Activated B cell treated with CpG ODN at 0.5 μM for 24 hours (primary cell): ENCODE data around the gene CT47A1. TPM values are rescaled to one million over a fixed set of nuclear protein-coding genes. Genes with fewer than 3 reads are reported as not detected.

Experiments used
- ATAC-seq: fragments of 200-7000 bp; cut with Tn5 transposase; one replicate; pipeline ENCODE4 v1.10.0; 2021; ENCODE audit warnings: low read depth, mild to moderate bottlenecking, moderate library complexity
- CTCF ChIA-PET: fragments of 350-600 bp; sonication (Branson Sonifier 250); formaldehyde crosslinking; loops from one replicate; lab custom pipeline; 2021; ENCODE audit warnings: antibody characterized with exemption; lab: Charles Lee
- POLR2A ChIA-PET: fragments of 350-600 bp; sonication (Branson Sonifier 250); formaldehyde crosslinking; loops from one replicate; lab custom pipeline; 2021; ENCODE audit warnings: antibody characterized with exemption; lab: Charles Lee
- DNase-seq: peaks from one replicate; pipeline ENCODE4 v3.0.0; 2022
- H3K27ac Mint-ChIP-seq: one replicate; pipeline ENCODE4 v1.8.0; 2020; ENCODE audit warnings: mixed read lengths
- H3K27me3 Mint-ChIP-seq: one replicate; pipeline ENCODE4 v1.8.0; 2021; ENCODE audit warnings: mixed read lengths
- H3K36me3 Mint-ChIP-seq: one replicate; pipeline ENCODE4 v1.8.0; 2021; ENCODE audit warnings: low read depth, mixed read lengths
- H3K4me1 Mint-ChIP-seq: one replicate; pipeline ENCODE4 v1.8.0; 2021; ENCODE audit warnings: mixed read lengths
- H3K4me3 Mint-ChIP-seq: one replicate; pipeline ENCODE4 v1.8.0; 2020; ENCODE audit warnings: mild to moderate bottlenecking, mixed read lengths
- H3K9me3 Mint-ChIP-seq: one replicate; pipeline ENCODE4 v1.8.0; 2020; ENCODE audit warnings: mixed read lengths
- intact Hi-C: fragments of 100-400 bp; cut with micrococcal nuclease; formaldehyde crosslinking; loops from one replicate; pipeline ENCODE4 v1.15.1; 2024
- total RNA-seq: library from RNA; stranded (reverse); gene quantifications from 2 replicates; pipeline ENCODE4 v1.2.3, GENCODE V29; 2022
- TF ChIP-seq, protein P1 (sequence below): fragments of 200-600 bp; IDR thresholded peaks from one replicate; pipeline ENCODE4 v1.8.0; 2022; ENCODE audit warnings: antibody characterized with exemption, mild to moderate bottlenecking

The CT47A1 gene
- total RNA-seq, 1 donor from 2014 or later = not detected

DNA sequence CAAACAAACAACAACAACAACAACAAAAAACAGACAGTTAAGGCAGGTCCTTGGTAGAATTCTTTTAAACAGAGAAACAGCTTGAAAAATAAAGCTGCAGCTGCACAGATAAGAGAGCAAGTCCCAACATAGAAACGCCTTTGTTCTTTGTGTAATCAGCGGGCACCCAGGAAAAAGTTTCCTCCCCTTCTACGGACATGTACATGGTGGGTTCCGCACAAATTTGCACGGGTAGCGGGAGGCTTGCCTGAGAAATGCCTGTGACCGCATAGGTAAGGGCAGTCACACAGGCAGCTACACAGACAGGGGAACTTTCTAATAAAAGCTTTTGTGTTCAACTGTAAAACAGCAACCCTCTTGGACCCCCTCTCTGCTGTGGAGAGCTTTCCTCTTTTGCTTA, 25.7 kb upstream of the CT47A1 start:
- H3K36me3 Mint-ChIP-seq = no peaks in the 10 kb centered on the region
- no peak for ATAC-seq
- no peak overlapping the region for H3K4me3 Mint-ChIP-seq
- intact Hi-C loops = no loop called here
- ChIA-PET CTCF (no interaction called here), POLR2A (no interaction called here)
- H3K9me3 Mint-ChIP-seq = no peaks in the 10 kb centered on the region
- no peaks in the 10 kb centered on the region for H3K27me3 Mint-ChIP-seq
- H3K27ac Mint-ChIP-seq = no peak overlapping the region
- DNase-seq = no peak
- no peaks in the 10 kb centered on the region for H3K4me1 Mint-ChIP-seq
- TF ChIP-seq, protein P1, sequence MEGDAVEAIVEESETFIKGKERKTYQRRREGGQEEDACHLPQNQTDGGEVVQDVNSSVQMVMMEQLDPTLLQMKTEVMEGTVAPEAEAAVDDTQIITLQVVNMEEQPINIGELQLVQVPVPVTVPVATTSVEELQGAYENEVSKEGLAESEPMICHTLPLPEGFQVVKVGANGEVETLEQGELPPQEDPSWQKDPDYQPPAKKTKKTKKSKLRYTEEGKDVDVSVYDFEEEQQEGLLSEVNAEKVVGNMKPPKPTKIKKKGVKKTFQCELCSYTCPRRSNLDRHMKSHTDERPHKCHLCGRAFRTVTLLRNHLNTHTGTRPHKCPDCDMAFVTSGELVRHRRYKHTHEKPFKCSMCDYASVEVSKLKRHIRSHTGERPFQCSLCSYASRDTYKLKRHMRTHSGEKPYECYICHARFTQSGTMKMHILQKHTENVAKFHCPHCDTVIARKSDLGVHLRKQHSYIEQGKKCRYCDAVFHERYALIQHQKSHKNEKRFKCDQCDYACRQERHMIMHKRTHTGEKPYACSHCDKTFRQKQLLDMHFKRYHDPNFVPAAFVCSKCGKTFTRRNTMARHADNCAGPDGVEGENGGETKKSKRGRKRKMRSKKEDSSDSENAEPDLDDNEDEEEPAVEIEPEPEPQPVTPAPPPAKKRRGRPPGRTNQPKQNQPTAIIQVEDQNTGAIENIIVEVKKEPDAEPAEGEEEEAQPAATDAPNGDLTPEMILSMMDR = no peak

DNA sequence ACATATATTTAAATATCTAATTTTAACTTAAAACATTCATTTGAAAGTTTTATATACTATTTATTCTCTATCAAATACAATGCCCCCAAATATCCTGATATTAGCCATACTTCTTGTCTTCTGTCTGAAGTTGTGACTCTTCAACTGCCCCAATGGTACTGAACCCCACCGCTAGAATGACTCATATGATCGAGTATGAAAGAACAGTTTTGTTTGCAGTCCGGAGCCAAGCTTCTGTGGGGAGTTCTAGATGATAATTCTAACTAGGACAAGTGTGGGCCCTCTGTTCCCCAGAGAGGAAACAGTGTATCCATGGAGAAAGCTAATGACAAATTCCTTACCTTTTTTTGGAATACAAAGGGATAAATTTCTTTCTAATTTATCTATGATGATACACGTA, 24.7 kb upstream of the CT47A1 start:
- H3K9me3 Mint-ChIP-seq = peaks cover 2% of the 10 kb centered on the region
- ChIA-PET POLR2A (no interaction called here), CTCF (no interaction called here)
- ATAC-seq (no peak), DNase-seq (no peak)
- intact Hi-C loops = no loop called here
- TF ChIP-seq, protein P1 = no peak
- H3K4me3 Mint-ChIP-seq = no peak overlapping the region
- no peak overlapping the region for H3K27ac Mint-ChIP-seq
- no peaks in the 10 kb centered on the region for H3K36me3 Mint-ChIP-seq
- H3K27me3 Mint-ChIP-seq = peaks cover 2% of the 10 kb centered on the region
- H3K4me1 Mint-ChIP-seq = no peaks in the 10 kb centered on the region

DNA sequence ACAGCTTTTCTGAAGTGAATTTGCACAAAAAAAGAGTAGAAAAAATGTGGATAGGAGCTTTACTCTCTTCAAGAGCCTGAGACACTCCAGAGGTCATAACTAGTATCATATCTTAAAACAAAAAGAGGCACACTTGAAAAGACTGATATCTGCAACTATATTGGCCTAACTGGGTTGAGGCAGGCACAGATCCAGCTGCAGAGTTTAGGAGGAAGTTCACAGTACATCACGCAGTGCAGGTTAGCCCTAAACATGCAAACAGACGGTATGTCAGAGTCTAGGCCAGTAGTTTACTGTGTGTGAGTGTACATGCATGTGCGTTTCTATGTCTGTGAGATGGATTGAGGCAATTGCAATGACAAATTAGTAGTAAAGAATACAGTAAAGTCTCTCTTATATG, 24.2 kb upstream of the CT47A1 start:
- ATAC-seq (no peak), DNase-seq (no peak)
- Mint-ChIP-seq H3K4me1 (no peaks in the 10 kb centered on the region), H3K4me3 (no peak overlapping the region), H3K27me3 (peaks cover 2% of the 10 kb centered on the region), H3K27ac (no peak overlapping the region), H3K36me3 (no peaks in the 10 kb centered on the region), H3K9me3 (peaks cover 2% of the 10 kb centered on the region)
- CTCF ChIA-PET = no interaction called here
- intact Hi-C loops = no loop called here
- POLR2A ChIA-PET = no interaction called here
- TF ChIP-seq, protein P1 = no peak

DNA sequence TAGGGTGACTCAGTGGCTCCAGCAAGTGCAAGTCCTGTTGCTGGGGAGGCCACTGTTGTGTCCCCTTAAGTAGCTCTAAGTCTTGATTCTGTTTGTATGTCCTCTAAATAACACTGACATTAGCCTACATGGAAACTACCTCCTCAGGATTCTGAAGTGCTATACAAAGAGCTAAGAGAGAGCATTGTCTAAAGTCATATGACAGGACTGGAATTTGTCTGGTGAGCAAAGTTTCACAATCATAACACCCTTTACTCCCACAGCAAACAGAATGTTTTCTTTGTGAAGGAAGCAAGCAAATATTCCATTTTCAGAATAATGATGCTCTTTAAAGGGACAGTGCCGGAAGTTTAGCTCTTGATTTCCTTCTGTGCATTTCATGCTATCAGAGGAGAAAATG, 23.4 kb upstream of the CT47A1 start:
- H3K27ac Mint-ChIP-seq = no peak overlapping the region
- H3K4me3 Mint-ChIP-seq = no peak overlapping the region
- H3K36me3 Mint-ChIP-seq = no peaks in the 10 kb centered on the region
- CTCF ChIA-PET = no interaction called here
- DNase-seq (no peak), ATAC-seq (no peak)
- intact Hi-C loops = no loop called here
- peaks cover 2% of the 10 kb centered on the region for H3K27me3 Mint-ChIP-seq
- TF ChIP-seq, protein P1 = no peak
- H3K4me1 Mint-ChIP-seq = no peaks in the 10 kb centered on the region
- POLR2A ChIA-PET = no interaction called here
- peaks cover 2% of the 10 kb centered on the region for H3K9me3 Mint-ChIP-seq

DNA sequence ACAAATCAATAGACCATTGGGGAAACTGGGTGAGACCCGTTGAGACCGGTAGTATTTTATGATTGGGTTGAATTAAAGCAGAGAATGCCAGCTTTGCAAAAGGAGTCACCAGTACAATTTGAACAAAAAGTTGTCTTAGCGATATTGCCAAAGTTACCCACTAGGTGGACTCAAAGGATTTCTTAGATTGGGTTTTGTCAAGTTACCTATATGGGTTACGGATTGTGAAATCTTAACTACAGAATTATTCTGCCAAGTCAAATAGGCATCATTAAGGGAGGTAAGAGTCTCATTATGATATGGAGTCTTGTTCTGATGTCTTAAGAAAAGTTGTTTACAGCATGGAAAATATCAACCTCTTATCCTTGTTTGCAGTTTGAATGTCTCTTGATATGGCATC, 15.0 kb upstream of the CT47A1 start:
- intact Hi-C loops = no loop called here
- ChIA-PET CTCF (no interaction called here), POLR2A (no interaction called here)
- Mint-ChIP-seq H3K9me3 (no peaks in the 10 kb centered on the region), H3K36me3 (no peaks in the 10 kb centered on the region), H3K4me3 (no peak overlapping the region), H3K4me1 (peaks cover 15% of the 10 kb centered on the region), H3K27me3 (no peaks in the 10 kb centered on the region), H3K27ac (no peak overlapping the region)
- no peak for DNase-seq
- TF ChIP-seq, protein P1 = no peak
- ATAC-seq = no peak
